Smooth muscle cell (in vitro differentiated cells): Measurements from ENCODE around the gene PDLIM7. TPM values are rescaled to one million over a fixed set of nuclear protein-coding genes. Genes with fewer than 3 reads are reported as not detected.
A peak's percentile ranks its signal among the peaks of the same experiment; 100 is the strongest.

ENCODE experiments used
- DNase-seq: peaks from one replicate; lab custom pipeline; 2025; ENCODE audit not compliant: unreplicated experiment; lab: John Stamatoyannopoulos, UW
- H2AFZ ChIP-seq: fragments of 200-600 bp; sonication (generic); 2 replicates; pipeline ENCODE4 v1.6.0; 2016; ENCODE audit warnings: antibody characterized with exemption, low read depth, mild to moderate bottlenecking
- H3F3A ChIP-seq: fragments of 200-600 bp; sonication (generic); 2 replicates; pipeline ENCODE4 v1.6.0; 2017; ENCODE audit warnings: antibody characterized with exemption, low read depth
- H3K27ac ChIP-seq: fragments of 200-600 bp; sonication (generic); 2 replicates; pipeline ENCODE4 v1.5.1; 2016; ENCODE audit warnings: low read depth, mild to moderate bottlenecking
- H3K27me3 ChIP-seq: fragments of 200-600 bp; sonication (generic); 2 replicates; pipeline ENCODE4 v1.6.1; 2016; ENCODE audit warnings: low read depth, mild to moderate bottlenecking
- H3K36me3 ChIP-seq: fragments of 200-600 bp; sonication (generic); 2 replicates; pipeline ENCODE4 v1.5.1; 2016; ENCODE audit warnings: low read depth
- H3K4me1 ChIP-seq: fragments of 200-600 bp; sonication (generic); 2 replicates; pipeline ENCODE4 v1.5.1; 2016; ENCODE audit warnings: low read depth
- H3K4me2 ChIP-seq: fragments of 200-600 bp; sonication (generic); 2 replicates; pipeline ENCODE4 v1.6.0; 2016; ENCODE audit warnings: mild to moderate bottlenecking
- H3K4me3 ChIP-seq: fragments of 200-600 bp; sonication (generic); 2 replicates; pipeline ENCODE4 v1.5.1; 2016; ENCODE audit warnings: mild to moderate bottlenecking
- H3K79me2 ChIP-seq: fragments of 200-600 bp; sonication (generic); 2 replicates; pipeline ENCODE4 v1.6.0; 2016; ENCODE audit warnings: low read depth, mild to moderate bottlenecking
- H3K9ac ChIP-seq: fragments of 200-600 bp; sonication (generic); 2 replicates; pipeline ENCODE4 v1.6.0; 2016; ENCODE audit warnings: low read depth
- H3K9me3 ChIP-seq: fragments of 200-600 bp; sonication (generic); replicated peaks from 2 replicates; pipeline ENCODE4 v1.5.1; 2016; ENCODE audit warnings: low read depth
- H4K20me1 ChIP-seq: fragments of 200-600 bp; sonication (generic); 2 replicates; pipeline ENCODE4 v1.6.0; 2016; ENCODE audit warnings: low read depth
- WGBS: methylation state at CpG from one replicate; pipeline ENCODE4 v1.1.7; 2016; ENCODE audit warnings: low lambda C conversion rate; 5-methylcytosine and 5-hydroxymethylcytosine counted together
- polyA plus RNA-seq: library from polyadenylated mRNA; unstranded; fragments of >200 nt; fragmentation: Nextera tagmentation; extraction: Ambion mirVana; gene quantifications from 2 replicates; pipeline ENCODE4 v1.2.1, GENCODE V29; 2016
- total RNA-seq: library from RNA; depleted of rRNA; stranded (reverse); fragments of >200 nt; gene quantifications from 2 replicates; pipeline ENCODE4 v1.2.3, GENCODE V29; 2014
- TF ChIP-seq, protein P1 (sequence below): fragments of 200-600 bp; sonication (generic); IDR thresholded peaks from 2 replicates; pipeline ENCODE4 v1.5.1; 2017; ENCODE audit warnings: borderline replicate concordance, mild to moderate bottlenecking, antibody characterized with exemption; ENCODE audit not compliant: insufficient read depth, poor library complexity, severe bottlenecking

The PDLIM7 gene
- total and polyA plus RNA-seq, 2 experiments from 2014 or later, result 235 to 511 TPM

DNA sequence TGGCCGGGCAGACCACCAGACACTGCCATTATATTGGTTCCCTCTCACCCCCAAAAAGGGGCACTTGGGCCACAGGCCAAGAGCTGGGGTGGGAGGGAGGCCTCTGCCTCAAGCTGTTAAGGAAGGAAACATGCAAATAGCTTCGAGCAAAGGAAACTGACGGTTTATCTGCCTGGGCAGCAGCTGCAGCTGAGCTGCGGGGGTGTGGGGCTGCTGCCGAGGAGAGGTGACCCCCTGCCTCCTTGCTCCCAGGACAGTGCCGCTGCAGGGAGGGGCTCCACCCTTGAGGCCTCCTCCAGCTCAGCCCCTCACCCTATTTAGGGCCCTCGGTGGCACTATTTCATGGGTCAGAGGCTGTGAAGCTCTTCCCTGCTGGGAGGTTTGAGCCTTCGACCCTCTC, 11.4 kb upstream of the PDLIM7 start:
- H3F3A ChIP-seq, result no peaks in the 10 kb centered on the region
- H3K9ac ChIP-seq, result no peak overlapping the region
- 93% methylated on average over 8 of the region's 8 CpGs for WGBS
- H3K27me3 ChIP-seq, result no peaks in the 10 kb centered on the region
- no peaks in the 10 kb centered on the region for H4K20me1 ChIP-seq
- no peak overlapping the region for H3K27ac ChIP-seq
- H3K4me3 ChIP-seq, result no peak overlapping the region
- no peak overlapping the region for H2AFZ ChIP-seq
- no peak for DNase-seq
- no peaks in the 10 kb centered on the region for H3K79me2 ChIP-seq
- H3K4me1 ChIP-seq, result no peaks in the 10 kb centered on the region
- no peaks in the 10 kb centered on the region for H3K36me3 ChIP-seq
- TF ChIP-seq, protein P1, sequence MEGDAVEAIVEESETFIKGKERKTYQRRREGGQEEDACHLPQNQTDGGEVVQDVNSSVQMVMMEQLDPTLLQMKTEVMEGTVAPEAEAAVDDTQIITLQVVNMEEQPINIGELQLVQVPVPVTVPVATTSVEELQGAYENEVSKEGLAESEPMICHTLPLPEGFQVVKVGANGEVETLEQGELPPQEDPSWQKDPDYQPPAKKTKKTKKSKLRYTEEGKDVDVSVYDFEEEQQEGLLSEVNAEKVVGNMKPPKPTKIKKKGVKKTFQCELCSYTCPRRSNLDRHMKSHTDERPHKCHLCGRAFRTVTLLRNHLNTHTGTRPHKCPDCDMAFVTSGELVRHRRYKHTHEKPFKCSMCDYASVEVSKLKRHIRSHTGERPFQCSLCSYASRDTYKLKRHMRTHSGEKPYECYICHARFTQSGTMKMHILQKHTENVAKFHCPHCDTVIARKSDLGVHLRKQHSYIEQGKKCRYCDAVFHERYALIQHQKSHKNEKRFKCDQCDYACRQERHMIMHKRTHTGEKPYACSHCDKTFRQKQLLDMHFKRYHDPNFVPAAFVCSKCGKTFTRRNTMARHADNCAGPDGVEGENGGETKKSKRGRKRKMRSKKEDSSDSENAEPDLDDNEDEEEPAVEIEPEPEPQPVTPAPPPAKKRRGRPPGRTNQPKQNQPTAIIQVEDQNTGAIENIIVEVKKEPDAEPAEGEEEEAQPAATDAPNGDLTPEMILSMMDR, result no peak
- no peaks in the 10 kb centered on the region for H3K9me3 ChIP-seq
- H3K4me2 ChIP-seq, result no peak overlapping the region

DNA sequence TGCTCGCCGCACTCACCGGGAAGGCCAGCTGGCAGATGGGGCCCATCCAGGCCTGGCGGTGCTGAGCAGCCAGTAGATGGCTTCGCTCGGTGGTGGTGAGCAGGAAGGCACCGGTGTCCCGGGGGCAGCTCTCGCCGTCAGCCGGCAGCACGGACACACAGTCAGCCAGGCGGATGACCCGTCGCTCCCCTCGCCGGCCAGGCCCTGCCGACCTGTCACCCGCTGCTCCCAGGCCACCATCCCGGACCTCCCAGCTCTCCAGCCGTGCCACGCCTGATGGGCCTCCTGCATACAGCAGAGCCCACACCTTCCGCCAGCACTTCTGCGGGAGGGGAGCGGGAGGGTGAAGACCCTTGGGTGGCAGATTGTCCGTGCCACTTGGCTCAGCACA, 10.8 kb upstream of the PDLIM7 start:
- H3K4me2 ChIP-seq, result no peak overlapping the region
- no peak overlapping the region for H3K27ac ChIP-seq
- no peaks in the 10 kb centered on the region for H3K9me3 ChIP-seq
- H3K27me3 ChIP-seq, result no peaks in the 10 kb centered on the region
- TF ChIP-seq, protein P1, result no peak
- H3F3A ChIP-seq, result no peaks in the 10 kb centered on the region
- H2AFZ ChIP-seq, result no peak overlapping the region
- no peaks in the 10 kb centered on the region for H3K79me2 ChIP-seq
- no peaks in the 10 kb centered on the region for H3K36me3 ChIP-seq
- no peaks in the 10 kb centered on the region for H3K4me1 ChIP-seq
- no peak for DNase-seq
- WGBS, result 97% methylated on average over 13 of the region's 26 CpGs
- H3K9ac ChIP-seq, result no peak overlapping the region
- H4K20me1 ChIP-seq, result no peaks in the 10 kb centered on the region
- H3K4me3 ChIP-seq, result no peak overlapping the region

DNA sequence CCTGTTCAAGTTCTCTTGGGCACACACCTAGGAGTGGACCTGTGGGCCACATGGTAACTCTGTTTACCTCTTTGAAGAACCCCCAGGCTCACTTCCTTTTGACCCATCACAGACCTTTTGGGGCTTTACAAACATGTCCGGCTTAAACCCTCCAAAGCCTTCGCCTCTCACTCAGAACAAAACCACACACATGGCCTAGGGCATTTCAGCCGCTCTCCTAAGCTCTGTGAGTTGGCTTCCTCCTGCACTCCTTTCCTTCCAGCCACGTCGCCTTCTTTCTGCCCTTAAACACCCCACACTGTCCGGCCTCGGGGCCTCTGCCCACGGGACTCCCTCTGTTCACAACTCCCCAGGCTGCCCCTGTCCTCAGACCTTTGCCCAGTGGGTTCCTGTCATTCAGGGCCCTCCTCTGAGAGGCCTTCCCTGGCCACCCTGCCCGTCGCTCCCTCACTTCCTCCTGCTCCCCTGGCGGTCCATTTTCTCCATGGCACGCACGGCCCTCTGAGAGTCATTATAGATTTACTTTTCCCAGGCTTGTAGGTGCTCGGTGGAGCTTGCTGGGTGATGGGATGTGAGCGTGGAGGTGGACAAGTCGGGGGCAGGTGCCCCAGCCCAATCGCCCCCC, 10.3 kb upstream of the PDLIM7 start:
- no peaks in the 10 kb centered on the region for H3F3A ChIP-seq
- no peaks in the 10 kb centered on the region for H3K36me3 ChIP-seq
- no peaks in the 10 kb centered on the region for H3K4me1 ChIP-seq
- no peaks in the 10 kb centered on the region for H3K9me3 ChIP-seq
- DNase-seq, result no peak
- no peak overlapping the region for H3K27ac ChIP-seq
- no peak overlapping the region for H2AFZ ChIP-seq
- no peak overlapping the region for H3K9ac ChIP-seq
- no peaks in the 10 kb centered on the region for H3K79me2 ChIP-seq
- no peaks in the 10 kb centered on the region for H4K20me1 ChIP-seq
- WGBS, result 92% methylated on average over 17 of the region's 17 CpGs
- no peaks in the 10 kb centered on the region for H3K27me3 ChIP-seq
- TF ChIP-seq, protein P1, result no peak
- no peak overlapping the region for H3K4me2 ChIP-seq
- H3K4me3 ChIP-seq, result no peak overlapping the region

DNA sequence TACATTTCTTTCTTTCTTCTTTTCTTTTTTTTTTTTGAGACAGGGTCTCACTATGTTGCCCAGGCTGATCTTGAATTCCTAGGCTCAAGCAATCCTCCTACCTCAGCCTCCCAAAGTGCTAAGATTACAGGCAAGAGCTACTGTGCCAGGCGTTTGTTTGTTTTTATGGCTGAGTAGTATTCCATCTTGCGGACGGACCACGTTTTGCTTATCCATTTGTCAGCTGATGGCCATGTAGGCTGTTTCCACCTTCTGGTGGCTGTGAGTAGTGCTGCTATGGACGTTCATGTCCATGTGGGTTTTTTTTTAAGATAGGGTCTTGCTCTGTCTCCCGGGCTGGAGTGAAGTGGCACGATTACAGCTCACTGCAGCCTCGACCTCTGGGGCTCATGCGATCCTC, 9.8 kb upstream of the PDLIM7 start:
- Histone ChIP-seq H4K20me1 (no peaks in the 10 kb centered on the region), H3K9me3 (no peaks in the 10 kb centered on the region), H2AFZ (no peak overlapping the region), H3K27me3 (no peaks in the 10 kb centered on the region), H3K4me3 (no peak overlapping the region), H3K9ac (no peak overlapping the region), H3K36me3 (no peaks in the 10 kb centered on the region), H3K27ac (no peak overlapping the region), H3K79me2 (no peaks in the 10 kb centered on the region), H3K4me2 (no peak overlapping the region), H3K4me1 (no peaks in the 10 kb centered on the region), H3F3A (no peaks in the 10 kb centered on the region)
- WGBS, result 93% methylated on average over 9 of the region's 9 CpGs
- DNase-seq, result no peak
- TF ChIP-seq, protein P1, result peak; percentile 20
